HK-2 (cell line): ENCODE results near the gene ZBTB11.
"Not testable (repeated sequence)": the region's sequence is repeated elsewhere in the genome, so short reads cannot be mapped to it uniquely, and the experiment has no call there.

Source experiments
- DNase-seq: peaks from one replicate; pipeline ENCODE4 v3.0.0-alpha.2; 2018; ENCODE audit not compliant: unreplicated experiment

The ZBTB11 gene

DNA sequence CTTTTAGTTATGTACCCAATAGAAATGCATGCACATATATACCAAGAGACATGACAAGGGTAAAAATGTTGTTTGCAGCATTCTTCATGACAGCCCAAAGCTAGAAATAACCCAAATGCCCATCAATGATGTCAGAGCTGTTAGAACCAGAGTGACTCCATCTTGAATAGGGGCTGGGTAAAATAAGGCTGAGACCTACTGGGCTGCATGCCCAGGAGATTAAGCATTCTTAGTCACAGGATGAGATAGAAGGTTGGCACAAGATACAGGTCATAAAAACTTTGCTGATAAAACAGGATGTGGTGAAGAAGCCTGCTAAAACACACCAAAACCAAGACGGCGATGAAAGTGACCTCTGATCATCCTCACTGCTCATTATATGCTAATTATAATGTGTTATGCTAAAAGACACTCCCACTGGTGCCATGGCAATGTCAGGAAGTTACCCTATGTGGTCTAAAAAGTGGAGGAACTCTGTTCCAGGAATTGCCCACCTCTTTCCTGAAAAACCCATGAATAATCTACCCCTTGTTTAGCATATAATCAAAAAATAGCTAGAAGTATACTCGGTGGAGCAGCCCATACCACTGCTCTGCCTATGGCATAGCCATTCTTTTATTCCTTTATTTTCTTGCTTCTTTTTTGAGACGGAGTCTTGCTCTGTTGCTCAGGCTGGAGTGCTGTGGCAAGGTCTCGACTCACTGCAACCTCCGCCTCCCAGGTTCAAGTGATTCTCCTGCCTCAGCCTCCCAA is 32.9 kb downstream of the ZBTB11 start:
- DNase-seq = peak; percentile 30

DNA sequence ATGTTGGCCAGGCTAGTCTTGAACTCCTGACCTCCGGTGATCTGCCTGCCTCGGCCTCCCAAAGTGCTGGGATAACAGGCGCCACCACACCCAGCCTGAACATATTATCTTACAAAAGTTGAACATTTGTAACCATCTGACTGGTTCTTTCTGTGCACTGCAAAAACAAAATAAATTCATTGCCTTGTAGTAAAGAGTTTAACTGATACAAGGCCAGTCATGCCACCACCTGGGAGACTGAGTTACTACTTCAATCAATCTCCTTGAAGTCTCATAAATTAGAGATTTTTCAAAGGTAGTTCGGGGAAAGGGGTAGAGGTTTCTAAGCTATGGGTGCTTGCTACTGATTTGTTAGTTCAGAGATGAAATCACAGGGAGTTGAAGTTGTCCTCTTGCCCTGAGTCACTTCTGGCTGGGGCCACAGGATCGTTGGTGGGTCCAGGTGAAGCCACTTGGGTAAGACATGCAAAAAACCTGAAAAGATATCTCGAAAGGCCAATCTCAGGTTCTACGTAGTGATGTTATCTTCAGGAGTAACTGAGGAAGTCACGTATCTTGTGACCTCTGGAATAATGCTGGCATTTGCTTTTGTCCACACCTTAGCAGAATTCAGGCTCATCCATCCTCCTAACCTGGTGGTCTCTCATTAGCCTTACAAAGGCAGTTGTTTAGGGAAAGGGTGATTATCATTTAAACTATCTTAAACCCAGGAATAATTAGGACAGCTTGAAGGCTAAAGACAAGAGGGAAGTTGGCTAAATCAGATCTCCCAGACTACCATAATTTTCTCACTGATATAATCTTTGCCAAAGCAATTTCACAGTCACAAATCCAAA is 33.7 kb downstream of the ZBTB11 start:
- no peak for DNase-seq

DNA sequence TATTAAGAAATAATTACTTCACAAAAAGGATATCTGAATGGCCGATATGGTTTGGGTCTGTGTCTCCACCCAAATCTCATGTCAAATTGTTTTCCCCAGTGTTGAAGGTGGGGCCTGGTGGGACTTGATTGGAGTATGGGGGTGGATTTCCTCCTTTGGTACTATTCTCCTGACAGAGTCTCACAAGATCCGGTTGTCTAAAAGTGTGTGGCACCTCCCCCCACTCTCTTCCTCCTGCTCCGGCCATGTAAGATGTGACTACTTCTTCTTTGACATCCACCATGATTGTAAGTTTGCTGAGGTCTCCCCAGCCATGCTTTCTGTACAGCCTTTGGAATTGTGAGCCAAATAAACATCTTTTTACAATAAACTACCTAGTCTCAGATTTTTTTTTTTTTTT is 34.5 kb downstream of the ZBTB11 start:
- no peak for DNase-seq

DNA sequence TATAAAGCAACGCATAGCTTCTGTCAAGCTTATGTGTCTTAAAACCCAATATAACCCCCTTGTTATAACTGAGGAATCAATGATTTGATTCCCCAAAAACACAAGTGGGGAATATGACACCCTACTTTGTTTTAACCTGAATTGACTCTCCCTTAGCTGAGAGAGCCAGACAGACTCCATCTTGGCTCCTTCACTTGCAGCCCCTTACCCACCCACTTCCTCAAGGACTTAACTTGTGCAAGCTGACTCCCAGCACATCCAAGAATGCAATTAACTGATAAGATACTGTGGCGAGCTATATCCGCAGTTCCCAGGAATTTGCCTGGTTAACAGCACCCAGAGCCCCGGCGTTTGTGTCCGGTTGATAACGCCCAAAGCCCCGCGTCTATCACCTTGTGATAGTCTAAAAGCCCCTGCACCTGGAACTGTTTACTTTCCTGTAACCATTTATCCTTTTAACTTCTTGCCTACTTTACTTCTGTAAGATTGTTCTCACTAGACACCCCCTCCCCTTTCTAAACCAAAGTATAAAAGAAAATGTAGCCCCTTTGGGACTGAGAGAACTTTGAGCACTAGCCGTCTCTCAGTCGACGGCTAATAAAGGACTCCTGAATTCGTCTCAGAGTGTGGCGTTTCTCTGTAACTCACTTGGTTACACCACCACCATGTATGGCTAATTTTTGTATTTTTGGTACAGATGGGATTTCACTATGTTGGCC is 35.4 kb downstream of the ZBTB11 start:
- DNase-seq = not testable (repeated sequence)

DNA sequence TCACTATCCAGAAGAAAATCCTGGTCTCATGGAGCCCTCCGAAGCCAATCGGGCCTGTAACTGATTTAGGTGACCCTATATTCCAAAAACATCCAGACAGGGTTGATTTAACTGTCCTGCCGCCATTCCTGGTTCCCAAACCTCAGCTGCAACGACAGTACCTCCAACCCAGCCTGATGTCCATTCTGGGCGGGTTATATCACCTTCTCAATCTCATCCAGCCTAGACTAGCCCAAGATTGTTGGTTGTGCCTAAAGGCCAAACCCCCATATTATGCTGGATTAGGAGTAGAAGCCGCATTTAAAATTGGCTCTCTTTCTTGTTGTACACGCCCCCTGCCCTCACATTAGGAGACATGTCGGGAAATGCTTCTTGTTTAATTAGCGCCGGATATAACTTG is 36.7 kb downstream of the ZBTB11 start:
- no peak for DNase-seq

DNA sequence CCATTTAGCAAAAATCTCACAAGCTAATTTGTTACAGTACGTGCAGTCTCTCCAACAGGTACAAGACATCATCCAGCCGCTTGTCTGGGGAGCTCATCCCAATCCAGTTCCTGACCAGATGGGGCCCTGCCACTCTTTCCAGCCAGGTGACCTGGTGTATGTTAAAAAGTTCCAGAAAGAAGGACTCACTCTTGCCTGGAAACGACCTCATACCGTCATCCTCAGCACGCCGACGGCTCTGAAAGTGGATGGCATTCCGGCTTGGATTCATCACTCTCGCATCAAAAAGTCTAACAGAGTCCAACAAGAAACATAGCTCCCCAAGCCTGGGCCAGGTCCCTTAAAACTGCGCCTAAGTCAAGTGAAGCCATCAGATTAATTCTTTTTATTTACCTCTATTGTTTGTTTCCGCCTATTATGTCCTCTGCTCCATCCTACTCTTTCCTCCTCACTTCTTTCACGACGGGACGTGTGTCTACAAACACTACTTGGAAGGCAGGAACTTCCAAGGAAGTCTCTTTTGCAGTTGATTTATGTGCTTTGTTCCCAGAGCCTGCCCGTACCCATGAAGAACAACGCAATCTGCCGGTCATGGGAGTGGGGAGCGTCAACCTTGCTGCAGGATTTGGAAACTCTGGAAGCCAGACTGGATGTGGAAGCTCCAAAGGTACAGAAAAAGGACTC is 37.5 kb downstream of the ZBTB11 start:
- DNase-seq = no peak

DNA sequence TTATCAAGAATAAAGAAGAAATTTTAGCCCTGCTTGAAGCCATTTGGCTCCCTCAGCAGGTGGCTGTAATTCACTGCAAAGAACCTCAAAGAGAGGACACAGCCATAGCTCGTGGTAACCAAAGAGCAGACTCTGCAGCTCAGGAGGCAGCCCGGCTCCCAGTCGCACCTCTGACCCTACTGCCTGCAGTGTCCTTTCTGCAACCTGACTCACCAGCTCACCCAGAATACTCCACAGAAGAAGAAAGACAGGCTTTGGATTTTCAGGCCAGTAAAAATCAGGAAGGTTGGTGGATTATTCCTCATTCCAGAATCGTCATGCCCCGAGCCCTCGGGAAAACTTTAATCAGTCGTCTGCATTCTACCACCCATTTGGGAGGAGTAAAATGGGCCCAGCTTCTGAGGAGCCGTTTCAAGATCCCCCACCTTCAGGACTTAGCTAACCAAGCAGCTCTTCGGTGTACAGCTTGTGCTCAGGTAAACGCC is 38.6 kb downstream of the ZBTB11 start:
- DNase-seq = no peak

DNA sequence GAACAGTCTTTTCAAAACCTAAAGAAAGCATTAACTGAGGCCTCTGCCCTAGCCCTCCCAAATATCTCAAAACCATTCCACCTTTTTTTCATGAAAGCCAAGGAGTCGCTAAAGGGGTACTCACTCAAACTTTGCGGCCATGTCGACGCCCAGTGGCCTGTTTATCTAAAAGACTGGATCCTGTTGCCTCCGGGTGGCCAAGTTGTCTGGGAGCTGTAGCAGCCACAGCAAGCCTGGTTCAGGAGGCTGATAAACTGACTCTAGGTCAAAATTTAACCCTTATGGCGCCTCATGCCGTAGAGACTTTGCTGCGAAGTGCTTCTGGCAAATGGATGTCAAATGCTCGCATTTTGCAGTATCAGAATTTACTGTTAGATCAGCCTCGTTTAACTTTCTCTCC is 39.5 kb downstream of the ZBTB11 start:
- DNase-seq = no peak

DNA sequence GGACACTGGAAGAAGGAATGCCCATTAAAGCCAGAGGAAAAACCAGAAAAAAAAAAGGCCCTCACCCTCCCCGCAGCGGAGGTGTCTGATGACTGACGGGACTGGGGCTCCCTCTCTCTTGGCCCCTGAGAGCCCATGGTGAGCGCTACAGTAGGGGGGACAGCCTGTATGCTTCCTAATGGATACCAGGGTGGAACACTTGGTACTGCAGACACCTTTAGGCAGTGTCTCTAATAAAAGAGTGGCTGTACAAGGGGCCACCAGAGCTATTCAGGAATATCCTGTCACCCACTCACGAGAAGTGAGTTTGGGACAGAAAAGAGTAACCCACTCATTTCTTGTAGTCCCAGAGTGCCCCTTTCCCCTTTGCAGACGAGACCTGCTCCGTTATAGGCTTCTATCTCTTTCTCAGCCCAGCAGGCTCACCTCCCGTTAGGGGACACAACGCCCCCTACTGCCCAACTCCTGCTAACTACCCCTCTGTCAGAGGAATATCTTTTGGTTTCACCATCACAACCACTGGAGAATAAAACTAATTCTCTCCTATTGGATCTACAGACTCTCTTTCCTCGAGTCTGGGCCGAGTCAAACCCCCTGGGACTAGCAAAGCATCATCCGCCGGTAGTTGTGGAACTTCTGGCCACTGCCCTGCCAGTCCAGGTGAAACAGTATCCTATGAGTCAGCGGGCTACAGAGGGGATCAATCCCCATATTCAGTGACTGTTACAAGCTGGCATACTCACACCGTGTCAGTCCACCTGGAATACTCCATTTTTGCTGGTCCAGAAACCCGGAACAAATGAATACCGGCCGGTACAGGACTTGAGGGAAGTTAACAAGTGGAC is 40.8 kb downstream of the ZBTB11 start:
- peak; percentile 59 for DNase-seq

DNA sequence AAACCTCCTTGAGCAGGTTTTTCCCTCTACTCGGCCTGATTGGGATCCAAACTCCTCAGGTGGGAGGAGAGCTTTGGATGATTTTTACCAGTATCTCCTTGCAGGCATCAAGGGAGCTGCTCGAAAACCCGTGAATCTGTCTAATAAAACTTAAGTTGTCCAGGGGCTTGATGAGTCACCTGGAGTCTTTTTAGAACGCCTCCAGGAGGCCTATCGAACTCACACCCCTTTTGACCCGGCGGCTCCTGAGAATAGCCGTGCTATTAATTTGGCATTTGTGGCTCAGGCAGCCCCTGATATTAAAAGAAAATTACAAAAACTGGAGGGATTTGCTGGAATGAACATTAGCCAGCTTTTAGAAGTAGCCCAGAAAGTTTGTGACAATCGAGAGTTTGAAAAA is 41.6 kb downstream of the ZBTB11 start:
- DNase-seq = no peak

DNA sequence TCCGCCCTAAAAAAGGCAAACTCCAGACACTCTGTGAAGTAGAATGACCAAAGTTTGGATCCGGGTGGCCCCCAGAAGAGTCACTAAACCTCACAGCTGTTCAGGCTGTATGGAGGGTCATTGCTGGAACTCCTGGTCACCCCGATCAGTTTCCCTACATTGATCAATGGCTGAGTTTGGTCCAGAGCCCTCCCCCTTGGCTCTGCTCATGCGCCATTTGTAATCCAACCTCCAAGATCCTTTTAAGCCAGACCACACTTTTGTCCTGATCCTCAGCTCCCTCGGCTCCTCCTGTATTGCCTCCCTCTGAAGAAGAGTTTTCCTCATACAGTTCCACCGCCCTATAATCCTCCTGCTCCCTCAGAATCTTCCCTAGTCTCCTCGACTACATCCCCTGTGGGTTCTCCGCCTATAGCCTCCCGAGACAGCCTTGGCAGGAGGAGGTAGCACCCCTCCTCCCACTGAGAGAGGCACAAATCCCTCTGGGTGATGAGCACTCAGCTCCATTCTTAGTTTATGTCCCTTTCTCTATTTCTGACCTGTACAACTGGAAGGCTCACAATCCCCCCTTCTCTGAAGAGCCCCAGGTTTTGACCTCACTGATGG is 42.2 kb downstream of the ZBTB11 start:
- DNase-seq = no peak

DNA sequence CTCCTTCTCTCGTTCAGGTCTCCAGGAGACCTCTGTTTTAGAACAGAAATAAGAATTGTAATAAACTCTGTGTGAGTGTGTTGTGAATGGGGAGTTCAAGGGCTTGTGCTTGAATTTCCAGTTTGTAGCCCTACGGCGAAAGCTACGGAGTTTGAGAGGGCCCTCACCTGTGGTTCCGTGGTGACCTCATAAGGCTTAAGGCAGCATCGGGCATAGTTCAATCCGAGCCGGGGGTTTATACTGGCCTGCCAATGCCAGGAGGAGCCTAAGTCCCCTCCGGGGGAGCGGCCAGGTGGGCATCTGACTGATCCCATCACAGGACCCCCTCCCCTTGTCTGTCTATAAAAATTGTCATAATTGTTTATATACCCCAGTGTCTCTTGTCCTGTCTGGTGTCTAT is 43.7 kb downstream of the ZBTB11 start:
- no peak for DNase-seq

DNA sequence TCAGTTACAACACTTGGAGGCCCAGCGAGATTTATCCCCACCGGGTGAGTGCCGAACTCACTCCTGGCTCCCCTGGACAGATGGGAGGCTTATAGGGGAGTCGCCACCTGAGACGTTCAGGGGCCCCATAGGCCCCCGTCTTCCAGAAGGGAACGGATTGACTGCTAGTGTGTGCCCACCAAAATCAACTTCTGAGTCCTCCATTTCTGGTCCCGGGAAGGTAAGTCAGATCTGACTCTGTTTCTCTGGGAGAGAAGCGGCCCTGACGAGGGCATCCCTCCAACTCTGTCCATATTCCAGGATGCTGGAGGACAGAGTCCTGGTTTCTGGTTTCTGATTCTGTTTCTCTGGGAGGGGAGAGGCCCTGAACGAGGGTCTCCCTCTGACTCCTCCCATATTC is 44.3 kb downstream of the ZBTB11 start:
- DNase-seq = no peak

DNA sequence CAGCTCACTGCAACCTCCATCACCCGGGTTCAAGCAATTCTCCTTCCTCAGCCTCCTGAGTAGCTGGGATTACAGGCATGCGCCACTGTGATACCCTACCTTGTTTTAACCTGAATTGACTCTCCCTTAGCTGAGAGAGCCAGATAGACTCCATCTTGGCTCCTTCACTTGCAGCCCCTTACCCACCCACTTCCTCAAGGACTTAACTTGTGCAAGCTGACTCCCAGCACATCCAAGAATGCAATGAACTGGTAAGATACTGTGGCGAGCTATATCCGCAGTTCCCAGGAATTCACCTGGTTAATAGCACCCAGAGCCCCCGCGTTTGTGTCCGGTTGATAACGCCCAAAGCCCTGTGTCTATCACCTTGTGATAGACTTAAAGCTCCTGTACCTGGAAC is 45.0 kb downstream of the ZBTB11 start:
- DNase-seq = not testable (repeated sequence)

DNA sequence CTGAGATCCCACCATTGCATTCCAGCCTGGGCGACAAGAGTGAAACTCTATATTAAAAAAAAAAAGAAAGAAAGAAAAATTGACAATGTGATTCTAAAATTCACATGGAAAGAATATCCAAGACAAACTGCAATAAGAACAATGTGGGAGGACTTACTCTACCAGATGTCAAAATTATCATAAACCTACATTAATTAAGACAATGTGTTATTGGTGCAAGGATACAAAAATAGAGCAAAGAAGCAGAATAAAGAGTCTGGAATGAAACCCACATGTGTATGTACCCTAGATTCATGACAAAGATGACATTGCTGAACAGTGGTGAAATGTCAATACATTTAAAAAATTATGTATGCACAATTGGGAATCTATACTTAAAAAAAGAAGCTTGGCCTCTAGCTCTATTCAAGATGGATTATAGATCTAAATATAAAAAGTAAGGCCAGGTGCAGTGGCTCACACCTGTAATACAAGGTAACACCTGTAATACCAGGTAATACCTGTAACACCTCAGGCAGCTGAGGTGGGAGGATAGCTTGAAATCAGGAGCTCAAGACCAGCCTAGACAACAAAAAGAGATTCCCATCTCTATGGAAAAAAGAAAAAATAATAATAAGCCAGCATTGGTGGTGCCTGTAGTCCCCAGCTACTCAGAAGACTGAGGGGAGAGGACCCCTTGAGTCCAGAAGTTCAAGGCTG is 45.7 kb downstream of the ZBTB11 start:
- DNase-seq = no peak

DNA sequence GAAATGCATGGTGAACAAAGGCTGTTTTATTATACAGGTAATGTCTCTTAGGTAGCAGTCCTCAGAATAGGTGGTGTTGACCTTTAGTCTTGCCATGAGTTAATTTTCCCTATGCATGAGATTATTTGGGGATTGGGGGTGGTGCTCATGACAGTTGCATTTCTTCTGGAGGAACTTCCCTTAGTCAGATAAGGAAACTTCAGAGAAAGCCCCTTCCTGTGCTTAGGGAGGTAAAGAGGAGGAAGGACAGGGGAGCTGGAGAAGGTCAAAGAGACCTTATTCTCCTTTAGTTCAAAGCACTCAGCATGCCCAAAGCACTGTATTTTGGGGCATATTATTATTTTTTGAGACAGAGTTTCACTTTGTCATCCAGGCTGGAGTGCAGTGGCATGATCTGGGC is 47.7 kb downstream of the ZBTB11 start:
- DNase-seq = no peak

DNA sequence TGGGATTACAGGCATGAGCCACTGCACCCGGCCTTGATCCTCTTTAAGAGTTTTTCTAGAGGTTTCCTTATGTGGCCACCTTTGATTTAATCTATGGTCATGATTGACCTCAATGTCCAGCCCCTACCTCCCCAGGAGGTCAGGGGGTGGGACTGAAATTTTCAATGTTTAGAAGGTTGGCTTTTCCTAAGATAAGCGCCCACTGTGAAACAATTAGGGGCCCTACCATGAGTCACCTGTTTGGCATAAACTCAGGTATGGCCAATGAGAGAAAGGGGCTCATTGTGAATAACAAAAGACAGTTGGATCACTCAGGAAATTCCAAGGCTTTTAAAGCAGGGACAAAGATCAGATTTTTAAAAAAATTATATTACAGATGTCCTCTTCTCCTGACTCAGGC is 51.1 kb downstream of the ZBTB11 start:
- DNase-seq = no peak

DNA sequence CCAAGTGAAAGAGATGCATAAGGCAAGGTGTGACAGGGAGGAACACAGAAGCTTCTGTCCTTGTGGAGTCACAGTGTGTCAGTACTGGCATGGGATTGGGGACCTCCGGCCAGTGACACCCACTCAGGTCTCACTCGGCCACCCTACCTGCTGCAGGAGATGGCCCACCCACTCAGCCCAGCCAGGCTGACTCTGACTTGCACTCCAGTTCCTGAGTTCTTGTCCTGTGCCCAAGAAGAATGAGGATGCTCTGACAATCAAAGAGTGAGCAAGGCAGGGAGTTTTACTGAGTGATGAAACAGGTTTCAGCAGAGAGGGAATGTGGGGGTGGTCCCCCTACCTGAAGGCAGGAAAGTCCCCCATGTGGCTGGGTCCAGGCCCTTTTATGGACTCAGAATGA is 52.1 kb downstream of the ZBTB11 start:
- no peak for DNase-seq

DNA sequence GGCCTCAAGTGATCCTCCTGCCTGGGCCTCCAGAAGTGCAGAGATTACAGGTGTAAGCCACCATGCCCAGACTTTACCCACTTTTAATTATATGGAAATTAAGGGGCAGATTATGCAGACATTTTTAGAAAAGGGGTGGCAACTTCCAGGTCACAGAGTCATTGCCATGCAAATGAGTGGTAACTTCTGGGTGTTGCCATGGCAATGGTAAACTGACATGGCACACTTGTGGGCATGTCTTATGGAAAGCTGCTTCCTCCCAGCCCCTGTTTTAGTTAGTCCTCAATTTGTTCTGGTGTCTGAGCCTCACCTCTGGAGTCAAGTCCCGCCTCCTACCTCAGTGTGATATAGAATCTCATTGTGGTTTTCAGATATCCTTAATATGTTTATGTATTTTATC is 53.3 kb downstream of the ZBTB11 start:
- no peak for DNase-seq

DNA sequence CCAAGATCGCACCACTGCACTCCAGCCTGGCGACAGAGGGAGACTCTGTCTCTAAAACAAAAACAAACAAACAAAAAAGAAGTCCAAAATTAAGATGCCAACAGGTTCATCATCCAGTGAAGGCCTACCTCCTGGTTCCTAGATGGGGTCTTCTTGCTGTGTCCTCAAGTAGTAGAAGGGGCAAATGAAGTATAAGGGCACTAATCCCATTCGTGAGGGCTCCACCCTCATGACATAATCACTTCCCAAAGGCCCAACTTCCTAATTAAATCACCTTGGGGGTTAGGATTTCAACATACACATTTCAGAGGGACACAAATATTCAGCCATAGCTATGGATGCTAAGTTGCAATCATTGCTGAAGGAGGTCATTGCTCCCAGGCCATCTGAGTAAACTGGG is 57.2 kb downstream of the ZBTB11 start:
- DNase-seq = no peak
